ENCODE measurements around the gene LNX2.
"Not testable (repeated sequence)": the region's sequence is repeated elsewhere in the genome, so short reads cannot be mapped to it uniquely, and the experiment has no call there.

Gene LNX2

GRCh38 chr13:27637289-27637626 is 16.9 kb upstream of the LNX2 start:
- no peak for DNase-seq

DNA sequence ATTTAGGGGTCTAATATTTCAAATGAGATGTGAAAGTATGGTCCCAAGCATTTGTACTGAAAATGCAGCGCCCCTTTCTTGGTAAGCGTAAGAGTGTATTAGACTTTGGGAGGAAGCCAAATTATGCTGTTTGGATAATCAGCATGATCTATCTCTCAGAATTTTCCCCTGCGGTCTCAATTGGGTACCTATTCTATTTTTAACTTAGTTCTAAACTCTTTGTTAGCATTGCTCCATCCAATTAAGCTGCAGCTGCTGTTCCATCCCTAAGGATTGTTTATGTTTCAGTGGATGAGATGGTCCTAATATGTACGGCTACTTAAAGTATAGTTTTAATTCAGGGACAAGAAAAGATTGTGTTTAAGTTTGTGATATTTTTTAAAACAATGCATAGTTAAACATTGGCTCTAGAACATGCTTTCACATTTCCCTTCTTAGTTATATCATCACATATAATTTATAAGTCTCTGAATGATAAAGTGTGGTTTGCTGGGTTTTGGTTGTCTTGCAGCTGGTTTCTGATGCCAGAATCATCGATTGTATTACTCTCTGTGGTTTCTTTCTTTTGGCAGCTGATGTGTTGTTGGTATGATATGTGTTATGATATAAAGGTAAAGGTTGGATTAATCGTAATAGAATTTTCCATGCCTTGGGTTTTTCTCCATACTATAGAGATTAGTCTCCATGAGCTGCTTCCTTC is 16.4 kb upstream of the LNX2 start:
- no peak for DNase-seq

DNA sequence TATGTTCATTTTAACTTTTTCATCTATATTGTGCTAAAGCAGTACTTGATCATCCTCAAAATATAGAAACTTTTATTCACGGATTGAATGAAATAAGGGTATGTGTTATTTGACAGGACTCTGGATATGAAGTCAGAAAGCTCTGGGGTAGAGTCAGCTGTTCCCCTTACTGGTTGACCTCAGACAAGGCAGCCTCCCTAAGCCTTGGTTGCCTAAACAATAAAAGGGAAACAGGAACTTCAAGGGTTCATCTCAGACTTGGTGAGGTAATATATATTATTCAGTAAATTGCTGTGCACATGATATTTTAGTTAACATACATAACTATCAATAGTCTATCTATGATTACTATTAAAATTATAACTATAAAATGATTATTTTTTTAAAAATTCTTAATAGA is 14.9 kb upstream of the LNX2 start:
- no peak for DNase-seq

- no peak for DNase-seq
Observed at GRCh38 chr13:27634791-27635190, 14.5 kb upstream of the LNX2 start.

- DNase-seq: no peak
Observed at GRCh38 chr13:27634231-27634630, 13.9 kb upstream of the LNX2 start.

DNA sequence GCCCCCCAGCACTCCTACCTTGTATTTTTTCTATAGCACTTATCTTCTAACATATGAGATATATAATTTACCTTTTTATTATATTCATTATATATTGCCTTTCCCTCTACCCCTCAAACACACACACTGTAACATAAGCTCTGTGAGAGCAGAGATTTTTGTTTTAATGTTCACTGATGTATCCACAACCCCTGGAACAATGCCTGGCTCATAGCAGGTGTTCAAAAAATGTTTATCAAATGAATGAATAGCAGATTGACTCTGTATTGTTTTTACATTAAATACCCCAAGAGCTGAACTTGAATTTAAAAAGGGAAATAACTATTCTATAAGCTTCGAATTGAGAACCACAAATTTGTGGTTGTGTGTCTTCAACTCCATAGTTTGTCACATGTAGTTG is 12.3 kb upstream of the LNX2 start:
- no peak for DNase-seq

DNA sequence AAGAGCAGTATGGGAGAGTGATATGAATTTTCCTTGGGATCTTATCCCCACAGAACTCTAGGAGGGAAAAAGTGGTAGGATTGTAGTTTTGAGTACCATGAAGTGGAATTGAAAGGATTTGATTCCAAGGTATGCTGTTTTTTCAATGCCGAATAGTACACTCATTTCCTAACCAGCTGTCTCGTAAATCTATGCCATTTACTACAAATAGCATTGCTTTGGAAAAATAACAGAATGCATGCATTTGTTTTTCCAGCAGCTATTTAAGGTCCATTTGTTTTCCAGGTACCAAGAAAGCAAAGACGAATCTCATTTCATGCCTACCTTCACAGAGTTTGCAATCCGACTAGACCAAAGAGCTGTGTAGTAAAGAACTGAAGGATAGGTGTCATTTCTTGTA is 11.9 kb upstream of the LNX2 start:
- DNase-seq: no peak

DNA sequence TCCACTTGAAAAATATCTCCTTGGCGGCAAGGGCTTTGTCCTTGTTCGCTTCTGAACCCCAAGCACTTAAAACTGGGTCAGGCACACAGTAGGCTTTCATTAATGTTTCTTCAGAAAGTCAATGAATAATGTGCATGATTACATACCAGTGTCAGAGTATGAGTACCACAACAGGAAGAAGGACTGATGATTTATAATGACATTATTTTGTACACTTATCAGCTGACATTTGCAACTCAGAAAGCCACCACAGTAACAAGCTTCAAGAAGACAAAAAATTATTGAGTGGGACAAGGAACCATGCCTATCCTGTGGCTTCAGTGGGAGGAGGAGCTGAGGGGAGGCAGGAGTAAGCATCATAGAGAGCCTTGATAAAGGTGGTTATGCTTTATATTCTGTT is 11.3 kb upstream of the LNX2 start:
- DNase-seq: no peak

GRCh38 chr13:27631156-27631555 is 10.8 kb upstream of the LNX2 start:
- no peak for DNase-seq

- DNase-seq: not testable (repeated sequence)
Observed at GRCh38 chr13:27628766-27629165, 8.4 kb upstream of the LNX2 start.

DNA sequence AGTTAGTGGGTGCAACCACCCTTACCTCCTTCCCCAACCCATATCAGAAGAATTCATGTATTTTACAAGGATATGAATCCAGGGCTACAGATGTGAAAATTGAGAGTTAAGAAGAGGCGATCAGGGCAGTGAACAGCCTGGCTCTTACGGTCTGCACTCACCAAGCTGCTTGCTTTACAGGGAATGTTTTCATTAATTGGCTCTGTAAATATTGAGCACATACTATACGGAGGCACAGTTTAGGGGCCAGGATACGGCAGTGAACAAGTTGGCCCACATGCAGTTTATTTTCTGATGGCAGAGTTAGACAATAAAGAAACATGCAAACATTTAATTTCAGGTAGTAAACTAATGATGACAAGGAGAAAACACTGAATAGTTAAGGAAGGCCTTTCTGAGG is 7.8 kb upstream of the LNX2 start:
- no peak for DNase-seq

- DNase-seq: no peak
Observed at GRCh38 chr13:27627380-27627779, 7.1 kb upstream of the LNX2 start.

- DNase-seq: no peak
Observed at GRCh38 chr13:27625839-27626238, 5.5 kb upstream of the LNX2 start.

DNA sequence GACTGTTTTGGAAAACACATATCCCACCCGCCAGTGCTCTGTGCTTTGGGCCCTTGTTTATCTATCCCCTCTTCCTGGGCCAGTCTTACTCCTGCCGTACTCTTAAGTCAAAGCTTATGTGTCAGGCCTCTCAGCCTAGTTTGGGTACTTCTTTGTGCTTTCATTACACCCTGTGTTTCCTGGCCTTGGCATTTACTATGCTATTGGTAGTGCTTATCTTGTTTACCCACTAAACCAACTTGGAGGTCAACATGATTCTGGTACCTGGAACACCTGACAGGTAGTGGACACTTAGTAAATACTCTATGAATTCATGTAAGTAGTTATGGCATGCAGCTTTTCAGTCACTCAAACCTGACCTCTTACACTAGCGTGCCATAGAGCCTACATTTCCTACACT is 3.7 kb upstream of the LNX2 start:
- no peak for DNase-seq

DNA sequence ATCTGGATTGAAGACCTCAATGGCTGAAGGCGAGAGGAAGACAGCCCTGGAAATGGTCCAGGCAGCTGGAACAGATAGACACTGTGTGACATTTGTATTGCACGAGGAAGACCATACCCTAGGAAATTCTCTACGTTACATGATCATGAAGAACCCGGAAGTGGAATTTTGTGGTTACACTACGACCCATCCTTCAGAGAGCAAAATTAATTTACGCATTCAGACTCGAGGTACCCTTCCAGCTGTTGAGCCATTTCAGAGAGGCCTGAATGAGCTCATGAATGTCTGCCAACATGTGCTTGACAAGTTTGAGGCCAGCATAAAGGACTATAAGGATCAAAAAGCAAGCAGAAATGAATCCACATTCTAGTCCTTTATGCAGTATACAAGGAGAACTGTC is 2.6 kb upstream of the LNX2 start:
- DNase-seq: peak in 1 of 56 donors; percentile 5

GRCh38 chr13:27622102-27622820 is 1.9 kb upstream of the LNX2 start:
- DNase-seq: peak in 2 of 56 donors; percentile 46 to 60

DNA sequence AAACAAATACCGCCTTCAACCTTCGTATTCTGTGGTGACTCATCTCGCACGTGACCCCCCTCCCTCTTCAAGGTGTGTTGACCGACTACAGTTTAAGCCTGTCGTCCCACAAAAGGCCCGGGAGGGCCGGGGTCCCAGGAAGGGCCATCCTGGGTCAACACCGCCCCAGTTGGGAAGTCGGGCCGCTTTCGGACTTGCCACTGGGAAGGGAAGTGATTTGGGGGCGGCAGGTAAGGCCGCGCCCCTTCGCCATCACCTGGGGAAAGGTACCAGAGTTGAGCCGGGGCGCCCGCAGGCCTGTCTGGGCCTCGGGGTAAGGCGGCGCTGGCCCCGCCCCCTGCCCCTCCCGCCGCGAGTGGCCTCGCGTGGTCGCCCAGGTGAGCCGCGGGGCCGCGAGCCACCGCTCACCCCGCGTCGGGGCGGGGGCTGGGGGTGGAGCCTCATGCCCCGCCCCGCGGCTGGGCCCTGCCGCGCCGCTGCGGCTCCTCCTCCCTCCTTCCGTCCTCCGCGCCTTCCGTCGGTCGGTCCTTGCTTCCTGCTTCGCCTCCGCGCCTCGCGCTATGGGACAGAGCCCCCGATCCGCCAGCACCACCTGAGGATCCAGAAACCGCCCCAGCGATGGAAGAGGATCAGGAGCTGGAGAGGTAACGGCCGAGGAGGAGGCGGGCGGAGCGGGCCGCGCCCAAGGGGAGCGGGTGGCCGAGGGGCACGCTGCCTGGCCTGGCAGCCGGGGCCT is 1.2 kb upstream of the LNX2 start, which contains the start of gene POLR1D:
Gene POLR1D (plus strand): TSS at position 527 of the 736 bp plus-strand sequence. CDS start 92 bp downstream, at position 619.
- DNase-seq: peak in 53 of 56 donors; percentile 6 to 82 (median 54)

DNA sequence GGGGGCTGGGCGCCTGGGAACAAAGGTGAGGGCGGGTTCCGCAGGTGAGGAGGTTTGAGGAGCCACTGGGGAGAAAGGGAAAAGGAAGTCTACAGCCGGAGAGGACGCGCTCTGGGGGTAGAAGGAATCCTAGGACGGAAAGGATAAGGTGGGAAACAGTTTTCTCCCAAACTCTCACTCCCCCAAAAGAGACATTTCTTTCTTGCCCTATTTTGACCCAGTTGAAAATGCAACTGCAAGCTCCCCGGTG is 712 bp upstream of the LNX2 start:
- no peak for DNase-seq

DNA sequence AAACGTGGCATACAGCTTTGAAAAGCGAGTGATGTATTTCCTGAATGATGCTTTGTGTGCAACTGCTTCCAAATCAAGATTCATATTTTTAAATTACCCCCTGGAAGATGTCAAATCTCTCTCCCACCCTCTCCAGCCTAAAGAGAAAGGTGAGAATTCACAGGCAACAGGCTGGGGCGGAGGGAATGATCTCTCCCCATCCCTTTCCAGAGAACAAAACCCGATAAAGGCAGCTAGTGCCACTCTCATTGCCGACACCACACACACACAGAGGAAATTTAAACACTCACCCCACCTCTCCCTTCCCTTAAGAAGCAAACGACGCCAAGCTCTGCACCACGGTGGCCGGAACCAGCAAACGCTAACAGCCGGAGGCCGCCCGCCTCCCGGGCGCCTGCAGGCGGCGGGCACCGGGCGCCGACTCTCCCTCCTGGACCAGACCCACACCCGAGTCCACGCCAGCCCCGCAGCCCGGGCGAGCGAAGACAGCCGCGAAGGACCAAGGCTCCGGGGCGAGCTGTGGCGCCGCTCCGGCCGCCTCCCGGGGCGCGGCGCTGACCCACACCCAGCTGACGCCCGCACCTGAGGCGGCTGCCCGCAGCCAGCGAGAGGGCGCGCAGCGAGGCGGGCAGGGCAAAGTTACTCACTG is 477 bp downstream of the LNX2 start:
- peak in 15 of 56 donors; percentile 31 to 75 (median 56) for DNase-seq

GRCh38 chr13:27619093-27619727 is 1.1 kb downstream of the LNX2 start:
- no peak for DNase-seq

GRCh38 chr13:27617881-27618321 is 2.4 kb downstream of the LNX2 start:
- no peak for DNase-seq

- DNase-seq: no peak
Observed at GRCh38 chr13:27613628-27614027, 6.7 kb downstream of the LNX2 start.

All from amygdala (tissue), 56 donors.